ENCODE results near the gene KDM5B.

KDM5B gene

GRCh38 chr1:202692959-202693555 is 115.2 kb downstream of the KDM5B start:
- peak; percentile 62 for DNase-seq (ENCODE audit: low read depth)
- peak; percentile 51 for TF ChIP-seq CTCF (conservative IDR thresholded peaks at IDR 0.05; ENCODE audit: low read length)

GRCh38 chr1:202691816-202692215 is 116.4 kb downstream of the KDM5B start:
- TF ChIP-seq CTCF (conservative IDR thresholded peaks at IDR 0.05; ENCODE audit: low read length), result no peak
- no peak for DNase-seq (ENCODE audit: low read depth)
- no peak overlapping the region for H3K4me3 ChIP-seq (ENCODE audit: low read length)

More at GRCh38 chr1:202692959-202693555, 115.2 kb downstream of the KDM5B start:
- H3K4me3 ChIP-seq (ENCODE audit: low read length), result no peak overlapping the region

GRCh38 chr1:202689493-202690342 is 118.5 kb downstream of the KDM5B start:
- DNase-seq (ENCODE audit: low read depth), result no peak
- no peak for TF ChIP-seq CTCF (conservative IDR thresholded peaks at IDR 0.05; ENCODE audit: low read length)
- no peak overlapping the region for H3K4me3 ChIP-seq (ENCODE audit: low read length)

GRCh38 chr1:202689082-202689481 is 119.1 kb downstream of the KDM5B start:
- DNase-seq (ENCODE audit: low read depth), result no peak
- TF ChIP-seq CTCF (conservative IDR thresholded peaks at IDR 0.05; ENCODE audit: low read length), result no peak
- H3K4me3 ChIP-seq (ENCODE audit: low read length), result no peak overlapping the region

GRCh38 chr1:202688401-202688800 is 119.8 kb downstream of the KDM5B start:
- TF ChIP-seq CTCF (conservative IDR thresholded peaks at IDR 0.05; ENCODE audit: low read length), result no peak
- no peak overlapping the region for H3K4me3 ChIP-seq (ENCODE audit: low read length)
- no peak for DNase-seq (ENCODE audit: low read depth)

GRCh38 chr1:202687798-202688197 is 120.4 kb downstream of the KDM5B start:
- no peak for TF ChIP-seq CTCF (conservative IDR thresholded peaks at IDR 0.05; ENCODE audit: low read length)
- DNase-seq (ENCODE audit: low read depth), result no peak
- no peak overlapping the region for H3K4me3 ChIP-seq (ENCODE audit: low read length)

GRCh38 chr1:202687370-202687769 is 120.9 kb downstream of the KDM5B start:
- no peak overlapping the region for H3K4me3 ChIP-seq (ENCODE audit: low read length)
- TF ChIP-seq CTCF (conservative IDR thresholded peaks at IDR 0.05; ENCODE audit: low read length), result no peak
- no peak for DNase-seq (ENCODE audit: low read depth)

Measured in AG10803 (cell line).